NCI-H2107 treated with DMSO at 0.1 percent for 48 hours (cell line): ENCODE measurements around the gene CARF.
"Not testable (repeated sequence)": the region's sequence is repeated elsewhere in the genome, so short reads cannot be mapped to it uniquely, and the experiment has no call there.

Source experiments
- DNase-seq: peaks from one replicate; lab custom pipeline; 2025; ENCODE audit not compliant: unreplicated experiment; lab: John Stamatoyannopoulos, UW

Gene CARF

GRCh38 chr2:202933958-202934357 lies 21.9 kb downstream of the CARF start:
- DNase-seq, result no peak

DNA sequence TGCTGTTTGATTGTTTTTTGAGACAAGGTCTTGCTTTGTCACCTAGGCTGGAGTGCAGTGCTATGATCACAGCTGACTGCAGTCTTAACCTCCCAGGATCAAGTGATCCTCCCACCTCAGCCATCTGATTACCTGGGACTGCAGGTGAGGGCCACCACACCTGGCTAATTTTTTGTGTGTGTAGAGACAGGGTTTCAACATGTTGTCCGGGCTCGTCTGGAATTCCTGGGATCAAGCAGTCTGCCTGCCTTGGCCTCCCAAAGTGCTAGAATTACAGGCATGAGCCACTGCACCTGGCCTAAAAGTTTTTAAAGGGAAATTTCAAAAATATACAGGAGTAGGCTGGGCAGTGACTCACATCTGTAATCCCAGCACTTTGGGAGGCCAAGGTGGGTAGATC lies 22.4 kb downstream of the CARF start:
- no peak for DNase-seq

DNA sequence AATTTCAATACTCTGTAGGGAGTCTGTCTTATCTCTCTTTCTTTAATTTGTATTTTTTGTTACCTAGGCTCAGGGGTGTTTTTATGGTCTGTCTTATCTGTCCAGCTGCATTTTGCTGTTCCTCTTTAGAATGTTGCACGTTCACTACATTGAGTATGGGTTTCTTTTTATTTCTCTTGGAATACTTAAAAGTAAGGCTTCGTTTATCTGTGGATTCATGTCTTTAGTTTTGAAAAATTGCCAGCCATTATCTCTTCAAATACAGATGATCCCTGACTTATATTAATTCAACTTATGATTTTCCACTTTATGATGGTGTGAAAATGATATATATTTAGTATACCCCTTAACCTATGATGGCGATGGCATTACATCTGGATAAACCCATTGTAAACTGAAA lies 26.9 kb downstream of the CARF start:
- no peak for DNase-seq

DNA sequence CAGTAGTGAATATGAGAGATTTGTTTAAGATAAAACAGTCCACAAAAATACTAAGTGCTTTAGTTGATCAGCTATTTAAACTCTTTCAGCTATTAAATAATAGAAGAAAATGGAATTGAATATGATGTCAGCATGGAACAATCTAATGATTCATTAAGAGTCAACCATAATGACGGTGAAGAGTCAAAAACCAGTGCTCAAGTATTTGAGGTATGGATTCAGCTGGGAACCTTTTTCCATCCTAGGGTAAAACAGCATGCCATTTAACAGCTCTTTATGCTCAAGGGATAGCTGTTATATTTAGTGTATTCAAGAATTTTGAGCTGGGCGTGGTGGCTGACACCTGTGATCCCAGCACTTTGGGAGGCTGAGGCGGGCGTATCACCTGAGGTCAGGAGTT lies 29.7 kb downstream of the CARF start:
- DNase-seq, result no peak

DNA sequence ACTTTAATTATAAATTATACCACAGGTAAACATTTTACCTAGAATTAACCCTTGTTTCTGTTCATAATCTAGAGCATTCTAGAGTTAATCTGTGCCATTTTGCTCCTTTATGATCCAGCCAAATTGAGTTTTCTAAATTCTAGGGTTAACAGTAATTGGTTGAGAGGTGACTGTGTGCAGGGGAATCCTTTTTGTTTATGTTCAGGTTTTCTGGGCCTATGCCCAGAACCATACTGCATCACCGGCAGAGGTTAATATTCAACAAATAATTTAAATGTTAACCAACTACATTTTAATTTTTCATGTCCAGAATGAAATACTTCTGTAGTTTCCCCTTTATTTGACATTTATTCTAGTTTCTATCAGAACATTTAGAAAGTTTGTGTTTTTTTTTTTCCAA lies 32.3 kb downstream of the CARF start:
- no peak for DNase-seq

DNA sequence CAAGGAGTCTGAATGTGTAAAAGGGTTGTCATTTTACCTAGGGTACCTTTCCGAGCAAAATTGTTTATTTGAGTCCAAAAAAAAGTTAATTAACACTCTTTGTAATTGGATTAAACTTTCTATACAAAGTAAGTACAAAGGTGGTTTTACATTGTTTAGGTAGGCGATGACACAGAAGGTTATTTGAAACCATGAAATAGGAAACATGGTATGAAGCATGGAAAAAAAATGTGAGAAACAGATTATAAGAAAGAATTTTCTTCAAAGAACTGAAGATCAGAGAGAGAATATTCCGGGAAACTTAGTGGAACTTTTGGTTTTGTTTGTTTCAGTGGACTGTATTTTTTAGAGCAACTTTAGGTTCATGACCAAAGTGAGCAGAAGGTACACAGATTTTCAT lies 32.7 kb downstream of the CARF start:
- DNase-seq, result no peak

GRCh38 chr2:202945497-202945896 lies 33.4 kb downstream of the CARF start:
- DNase-seq, result no peak

GRCh38 chr2:202949333-202949732 lies 37.3 kb downstream of the CARF start:
- DNase-seq, result not testable (repeated sequence)

DNA sequence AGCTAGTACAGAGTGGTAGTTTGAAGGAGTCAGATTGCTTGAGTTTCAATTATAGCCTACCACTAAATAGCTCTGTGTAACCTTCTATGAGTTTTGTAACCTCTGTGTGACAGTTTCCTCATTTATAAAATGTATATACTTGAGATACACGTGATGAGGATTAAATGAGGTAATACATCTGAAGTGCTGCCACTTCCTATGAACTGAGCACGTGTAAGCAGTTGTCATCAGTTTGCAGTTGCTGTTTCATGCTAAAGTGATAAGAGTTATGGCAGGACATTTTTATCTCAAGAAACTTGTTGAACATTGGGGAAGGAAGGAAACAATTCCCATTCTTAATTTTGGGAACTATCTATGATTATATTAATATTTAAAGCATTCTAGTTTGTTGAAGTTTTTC lies 38.5 kb downstream of the CARF start:
- DNase-seq, result no peak

DNA sequence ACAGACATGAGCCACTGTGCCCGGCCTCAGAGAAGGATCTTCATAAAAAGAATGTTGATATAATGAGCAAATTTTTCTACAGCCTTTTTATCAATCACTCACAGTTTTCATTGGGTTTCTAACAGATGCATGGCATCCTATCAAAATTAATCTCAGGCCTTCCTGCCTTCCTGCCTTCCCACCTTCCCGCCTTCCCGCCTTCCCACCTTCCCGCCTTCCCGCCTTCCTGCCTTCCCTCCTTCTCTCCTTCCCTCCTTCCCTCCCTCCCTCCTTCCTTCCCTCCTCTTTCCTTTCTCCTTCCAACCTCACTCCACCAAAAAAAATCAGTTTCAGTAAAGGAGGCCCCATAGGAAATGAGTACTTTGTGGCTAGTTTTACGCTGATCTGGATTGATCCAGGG lies 48.4 kb downstream of the CARF start:
- no peak for DNase-seq

DNA sequence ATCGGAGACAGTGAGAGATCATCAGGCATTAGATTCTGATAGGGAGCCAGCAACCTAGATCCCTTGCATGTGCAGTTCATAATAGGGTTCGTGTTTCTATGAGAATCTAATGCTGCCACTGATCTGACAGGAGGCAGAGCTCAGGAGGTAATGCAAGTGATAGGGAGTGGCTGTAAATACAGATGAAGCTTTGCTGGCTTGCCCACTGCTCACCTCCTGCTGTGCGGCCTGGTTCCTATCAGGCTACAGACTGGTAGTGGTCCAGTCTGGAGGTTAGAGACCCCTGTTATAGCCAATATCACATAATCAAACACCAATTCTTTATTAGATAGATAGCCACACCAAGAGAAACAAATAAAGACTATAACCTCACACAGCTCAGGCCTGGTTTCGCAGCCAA lies 51.6 kb downstream of the CARF start:
- DNase-seq, result no peak

- no peak for DNase-seq
Observed at GRCh38 chr2:202965810-202966460, 53.9 kb downstream of the CARF start.

DNA sequence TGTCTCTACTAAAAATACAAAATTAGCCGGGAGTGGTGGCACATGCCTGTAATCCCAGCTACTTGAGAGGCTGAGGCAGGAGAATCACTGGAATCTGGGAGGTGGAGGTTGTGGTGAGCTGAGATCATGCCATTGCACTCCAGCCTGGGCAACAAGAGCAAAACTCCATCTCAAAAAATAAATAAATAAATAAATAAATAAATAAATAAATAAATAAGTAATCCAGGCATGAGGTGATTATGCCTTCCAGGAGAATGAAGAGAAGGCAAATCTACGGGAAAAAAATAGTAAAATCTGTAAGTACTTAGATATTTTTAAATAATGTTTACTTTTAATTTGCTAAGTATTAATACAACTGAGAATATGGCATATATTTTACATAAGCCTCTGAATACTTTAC lies 57.3 kb downstream of the CARF start:
- DNase-seq, result not testable (repeated sequence)

DNA sequence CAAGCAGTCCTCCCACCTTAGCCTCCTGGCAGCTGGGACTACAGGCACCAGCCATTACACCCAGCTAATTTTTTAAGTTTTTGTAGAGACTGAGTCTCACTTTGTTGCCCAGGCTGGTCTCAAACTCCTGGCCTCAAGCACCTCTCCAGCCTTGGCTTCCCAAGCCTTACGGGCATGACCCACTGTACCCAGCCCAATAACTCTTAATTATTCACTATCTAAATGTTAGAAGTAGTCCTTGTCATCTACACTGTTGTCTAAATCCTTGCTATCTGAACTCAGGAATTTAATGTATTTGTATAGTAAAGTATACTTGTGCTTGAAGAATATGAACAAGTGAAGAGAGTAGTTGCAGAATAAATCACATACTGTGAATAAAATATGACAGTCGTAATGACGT lies 64.7 kb downstream of the CARF start:
- DNase-seq, result no peak

DNA sequence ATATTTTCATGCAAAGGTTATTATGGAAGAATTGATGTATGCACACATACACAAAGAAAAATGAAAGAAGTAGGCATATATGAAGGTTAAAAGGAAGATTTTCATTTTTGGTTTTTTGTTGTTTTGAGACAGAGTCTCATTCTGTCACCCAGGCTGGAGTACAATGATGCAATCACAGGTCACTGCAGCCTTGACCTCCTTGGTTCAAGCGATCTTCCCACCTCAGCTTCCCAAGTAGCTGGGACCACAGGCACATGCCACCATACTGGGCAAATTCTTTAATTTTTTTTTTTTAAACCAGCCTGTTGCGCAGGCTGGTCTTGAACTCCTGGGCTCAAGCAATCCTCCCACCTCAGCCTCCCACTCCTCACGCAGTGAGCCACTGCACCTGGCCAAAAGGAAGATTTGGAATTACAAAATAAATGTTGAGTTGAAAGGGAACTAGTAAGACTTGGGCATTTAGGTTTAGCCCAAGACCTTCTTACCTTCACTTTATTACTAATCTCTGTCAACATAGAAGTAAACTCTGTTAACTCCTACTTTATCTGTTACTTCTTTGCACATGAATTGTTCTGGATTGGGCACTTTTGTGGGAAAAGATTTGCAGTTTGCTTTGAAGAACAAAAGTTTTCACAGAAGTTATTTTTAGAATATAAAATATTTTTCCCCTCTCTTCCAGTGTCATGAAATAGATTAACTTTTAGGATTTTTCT lies 70.9 kb downstream of the CARF start:
- DNase-seq, result no peak

DNA sequence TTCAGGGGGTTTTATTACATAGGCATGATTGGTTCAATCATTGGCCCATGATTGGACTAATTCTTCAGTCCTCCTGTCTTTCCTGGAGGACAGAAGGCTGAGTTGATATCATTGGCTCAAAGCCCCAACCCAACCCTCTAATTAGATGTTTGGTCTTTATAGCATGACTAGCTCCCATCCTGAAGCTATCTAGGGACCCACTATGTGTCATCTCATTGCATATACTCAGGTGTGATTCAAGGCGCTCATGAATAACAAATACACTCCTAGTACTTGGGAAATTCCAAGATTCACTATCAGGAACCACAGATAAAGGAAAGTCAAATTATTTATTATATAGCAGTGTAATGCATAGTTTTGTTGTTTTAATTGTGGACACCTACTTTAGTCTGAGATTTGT lies 77.7 kb downstream of the CARF start:
- no peak for DNase-seq

DNA sequence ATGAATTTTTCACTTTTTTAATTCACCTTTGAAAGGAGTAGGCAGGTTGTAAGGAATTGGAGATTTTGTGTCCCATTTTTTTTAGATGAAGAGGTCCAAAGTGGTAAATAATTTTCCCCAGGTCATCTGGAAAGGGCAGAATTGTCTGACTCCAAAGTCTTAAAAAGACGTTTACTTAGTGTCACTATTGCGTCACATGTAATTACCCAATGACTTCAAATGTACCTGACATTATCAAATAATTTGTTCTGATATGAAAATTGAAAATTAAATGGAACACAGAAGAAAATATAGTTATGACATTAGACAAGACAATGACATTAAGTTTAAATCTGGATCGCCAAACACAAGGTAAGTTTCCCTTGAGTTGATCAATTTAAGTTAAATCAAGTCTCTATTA lies 78.4 kb downstream of the CARF start:
- DNase-seq, result no peak

GRCh38 chr2:202997113-202997512 lies 85.0 kb downstream of the CARF start:
- not testable (repeated sequence) for DNase-seq

DNA sequence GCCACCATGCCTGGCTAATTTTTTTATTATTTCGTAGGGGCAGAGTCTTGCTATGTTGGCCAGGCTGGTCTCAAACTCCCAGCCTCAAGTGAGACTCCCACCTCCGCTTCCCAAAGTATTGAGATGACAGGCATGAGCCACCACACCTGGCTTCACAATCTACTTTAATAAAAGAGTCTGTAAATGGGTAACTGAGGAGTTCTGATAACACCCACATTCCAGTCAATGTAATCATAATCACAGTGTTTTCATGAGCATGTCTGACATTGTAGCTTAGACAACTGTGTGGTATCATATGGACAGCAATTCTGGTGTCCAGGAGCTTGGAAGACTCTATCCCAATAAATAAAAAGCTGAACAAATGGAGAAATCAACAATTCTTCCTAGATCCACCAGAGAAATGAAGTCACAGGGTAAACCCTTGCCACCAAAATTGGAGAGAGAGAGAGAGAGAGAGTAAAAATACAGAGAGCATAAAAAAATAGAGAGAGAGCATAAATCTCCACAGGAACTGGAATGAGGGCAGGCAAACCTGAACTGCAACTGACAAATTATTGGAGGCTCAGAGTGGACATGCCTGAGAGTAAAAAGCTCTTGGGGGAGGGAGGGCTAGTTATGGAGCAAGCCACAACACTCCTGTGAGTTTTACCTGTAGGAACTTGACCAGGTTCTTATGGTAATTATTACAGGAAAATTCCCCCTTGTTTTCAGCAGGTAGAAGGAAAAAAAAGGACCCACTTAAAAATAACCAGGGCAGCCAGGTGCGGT lies 90.2 kb downstream of the CARF start:
- no peak for DNase-seq

GRCh38 chr2:203003716-203004115 lies 91.6 kb downstream of the CARF start:
- no peak for DNase-seq

GRCh38 chr2:203014456-203015199 lies 102.6 kb downstream of the CARF start, which contains the start of gene NBEAL1:
Gene NBEAL1, plus strand, starts transcription at chr2:203014875. Its CDS starts 1,510 bp downstream, at chr2:203016385.
- peak; percentile 95 for DNase-seq
